ENCODE data around the gene SLC13A2. TPM values are rescaled to one million over a fixed set of nuclear protein-coding genes. Genes with fewer than 3 reads are reported as not detected.
"Not testable (repeated sequence)": the region's sequence is repeated elsewhere in the genome, so short reads cannot be mapped to it uniquely, and the experiment has no call there.

SLC13A2 gene
- total RNA-seq, 1 experiment from 2014 or later = not detected

GRCh38 chr17:28449859-28450258 lies 23.6 kb upstream of the SLC13A2 start:
- no peak for DNase-seq (ENCODE audit: low spot score)
- H3K4me3 ChIP-seq (ENCODE audit: low read depth, low read length, poor library complexity, severe bottlenecking) = no peak overlapping the region
- CTCF ChIA-PET = no interaction called here
- BruUV-seq (replicated peaks) = no TSS peak
- intact Hi-C loops (cut with micrococcal nuclease; ENCODE audit: unreplicated experiment) = no loop called here
- H3K9me3 ChIP-seq (ENCODE audit: low read depth, low read length, poor library complexity, severe bottlenecking) = no peaks in the 10 kb centered on the region
- no peaks in the 10 kb centered on the region for H3K36me3 ChIP-seq (ENCODE audit: insufficient read depth, low read length, poor library complexity, severe bottlenecking)
- H3K27me3 ChIP-seq (replicated peaks; ENCODE audit: insufficient read depth, low read depth, low read length, poor library complexity) = peaks cover 24% of the 10 kb centered on the region
- no peak for TF ChIP-seq EZH2 (IDR thresholded peaks at IDR 0.05; ENCODE audit: borderline replicate concordance, low read depth, low read length, poor library complexity, severe bottlenecking)
- H3K27ac ChIP-seq (ENCODE audit: low read depth, low read length, poor library complexity, severe bottlenecking) = no peak overlapping the region
- POLR2A ChIA-PET (ENCODE audit: low non-redundant PET) = no interaction called here
- no peaks in the 10 kb centered on the region for H3K4me1 ChIP-seq (ENCODE audit: insufficient read depth, low read length, poor library complexity, severe bottlenecking)

GRCh38 chr17:28457890-28458289 lies 15.6 kb upstream of the SLC13A2 start:
- Histone ChIP-seq H3K27ac (ENCODE audit: low read depth, low read length, poor library complexity, severe bottlenecking) (no peak overlapping the region), H3K36me3 (ENCODE audit: insufficient read depth, low read length, poor library complexity, severe bottlenecking) (no peaks in the 10 kb centered on the region), H3K27me3 (replicated peaks; ENCODE audit: insufficient read depth, low read depth, low read length, poor library complexity) (no peaks in the 10 kb centered on the region), H3K4me1 (ENCODE audit: insufficient read depth, low read length, poor library complexity, severe bottlenecking) (no peaks in the 10 kb centered on the region), H3K4me3 (ENCODE audit: low read depth, low read length, poor library complexity, severe bottlenecking) (no peak overlapping the region), H3K9me3 (ENCODE audit: low read depth, low read length, poor library complexity, severe bottlenecking) (no peaks in the 10 kb centered on the region)
- no peak for DNase-seq (ENCODE audit: low spot score)
- no TSS peak for BruUV-seq (replicated peaks)
- POLR2A ChIA-PET (ENCODE audit: low non-redundant PET) = no interaction called here
- intact Hi-C loops (cut with micrococcal nuclease; ENCODE audit: unreplicated experiment) = no loop called here
- CTCF ChIA-PET = no interaction called here
- no peak for TF ChIP-seq CTCF (conservative IDR thresholded peaks at IDR 0.05; ENCODE audit: low read depth, low read length)
- no peak for TF ChIP-seq EZH2 (IDR thresholded peaks at IDR 0.05; ENCODE audit: borderline replicate concordance, low read depth, low read length, poor library complexity, severe bottlenecking)

GRCh38 chr17:28458881-28459280 lies 14.6 kb upstream of the SLC13A2 start:
- H3K9me3 ChIP-seq (ENCODE audit: low read depth, low read length, poor library complexity, severe bottlenecking); H3K4me1 ChIP-seq (ENCODE audit: insufficient read depth, low read length, poor library complexity, severe bottlenecking); BruUV-seq (replicated peaks); H3K36me3 ChIP-seq (ENCODE audit: insufficient read depth, low read length, poor library complexity, severe bottlenecking); H3K4me3 ChIP-seq (ENCODE audit: low read depth, low read length, poor library complexity, severe bottlenecking); intact Hi-C loops (cut with micrococcal nuclease; ENCODE audit: unreplicated experiment); DNase-seq (ENCODE audit: low spot score); CTCF ChIA-PET; POLR2A ChIA-PET (ENCODE audit: low non-redundant PET); H3K27ac ChIP-seq (ENCODE audit: low read depth, low read length, poor library complexity, severe bottlenecking); H3K27me3 ChIP-seq (replicated peaks; ENCODE audit: insufficient read depth, low read depth, low read length, poor library complexity): not testable (repeated sequence)

GRCh38 chr17:28460901-28461300 lies 12.5 kb upstream of the SLC13A2 start:
- ChIA-PET POLR2A (ENCODE audit: low non-redundant PET) (no interaction called here), CTCF (no interaction called here)
- BruUV-seq (replicated peaks) = no TSS peak
- TF ChIP-seq CTCF (conservative IDR thresholded peaks at IDR 0.05; ENCODE audit: low read depth, low read length) (no peak), EZH2 (IDR thresholded peaks at IDR 0.05; ENCODE audit: borderline replicate concordance, low read depth, low read length, poor library complexity, severe bottlenecking) (no peak)
- H3K4me3 ChIP-seq (ENCODE audit: low read depth, low read length, poor library complexity, severe bottlenecking) = no peak overlapping the region
- H3K4me1 ChIP-seq (ENCODE audit: insufficient read depth, low read length, poor library complexity, severe bottlenecking) = no peaks in the 10 kb centered on the region
- H3K36me3 ChIP-seq (ENCODE audit: insufficient read depth, low read length, poor library complexity, severe bottlenecking) = no peaks in the 10 kb centered on the region
- intact Hi-C loops (cut with micrococcal nuclease; ENCODE audit: unreplicated experiment) = no loop called here
- H3K9me3 ChIP-seq (ENCODE audit: low read depth, low read length, poor library complexity, severe bottlenecking) = no peaks in the 10 kb centered on the region
- DNase-seq (ENCODE audit: low spot score) = no peak
- H3K27me3 ChIP-seq (replicated peaks; ENCODE audit: insufficient read depth, low read depth, low read length, poor library complexity) = no peaks in the 10 kb centered on the region
- H3K27ac ChIP-seq (ENCODE audit: low read depth, low read length, poor library complexity, severe bottlenecking) = no peak overlapping the region

All from A673 (cell line).